Stimulated activated CD4-positive, alpha-beta T cell treated with anti-CD3 and anti-CD28 coated beads, TNF-alpha, amount 100 ng/mL, for 4 hours (primary cell): ENCODE results near the gene SMYD3.

Experiments
- DNase-seq, 3 experiments: peaks; one replicate each; pipeline ENCODE4 v3.0.0-alpha.2; 2020; ENCODE audit warnings: low read depth in 3 of 3

Gene SMYD3

GRCh38 chr1:246306415-246307037, 200.6 kb downstream of the SMYD3 start:
- no peak for DNase-seq

DNA sequence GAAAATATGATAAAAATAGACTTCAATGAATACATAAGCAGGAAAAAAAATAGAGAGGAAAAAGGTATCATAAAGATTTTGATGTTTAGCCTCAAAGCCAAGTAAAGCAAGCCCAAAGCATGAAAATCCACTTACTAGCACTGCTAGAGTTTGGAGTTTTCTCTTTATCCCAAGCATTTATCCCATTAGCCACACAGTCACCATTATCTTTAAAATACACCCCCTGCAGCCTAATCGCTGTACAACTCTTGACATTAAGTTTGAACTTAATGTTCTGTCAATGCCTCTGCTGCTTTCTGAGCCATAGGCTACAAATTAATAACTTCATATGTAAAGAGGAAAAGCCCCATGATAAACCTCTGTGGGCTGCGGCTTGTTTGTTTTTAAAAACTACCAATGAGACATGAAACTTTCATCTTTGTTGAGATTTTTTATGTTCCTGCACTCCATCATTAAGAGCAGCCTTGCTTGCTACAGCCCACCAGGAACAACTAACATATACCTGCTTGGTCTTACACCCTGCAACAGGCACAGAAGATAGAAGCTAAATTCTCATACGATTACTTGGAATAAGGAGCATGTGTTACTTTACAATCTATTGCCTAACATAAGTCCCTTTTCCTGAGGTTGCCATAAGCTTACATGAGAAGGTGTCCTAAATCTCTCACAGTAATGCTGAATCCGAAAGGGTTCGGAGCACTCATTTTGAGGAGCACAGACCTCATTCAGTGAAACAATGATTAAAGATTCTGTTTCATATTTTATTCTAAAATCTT, 202.4 kb downstream of the SMYD3 start:
- no peak for DNase-seq

DNA sequence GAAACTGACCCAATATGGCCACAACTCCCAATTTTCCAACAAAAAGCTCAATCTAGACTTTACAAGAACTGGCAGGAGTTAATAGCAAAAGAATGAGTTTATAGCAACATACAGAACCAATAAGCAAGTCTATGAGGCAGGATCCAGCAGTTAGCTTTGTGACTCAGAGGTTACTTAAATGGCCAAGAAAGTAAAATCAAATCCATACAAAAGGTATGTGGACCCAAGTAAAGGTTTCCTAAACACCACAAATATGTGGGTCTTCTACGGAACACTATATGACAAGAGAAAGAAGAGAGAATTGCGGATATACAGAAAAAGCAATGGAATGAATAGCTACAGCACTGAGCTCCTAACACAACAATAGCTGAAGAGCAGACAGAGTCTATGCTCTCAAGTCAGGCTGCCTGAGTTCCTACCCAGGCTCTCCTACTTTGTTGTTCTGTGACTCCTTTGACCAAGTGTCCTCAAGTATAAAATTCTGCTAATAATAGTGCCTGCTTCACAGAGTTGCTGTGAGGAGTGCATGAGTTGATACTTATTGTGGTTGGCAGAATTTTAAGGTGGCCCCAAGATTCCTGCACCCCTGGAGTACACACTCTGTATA, 204.3 kb downstream of the SMYD3 start:
- no peak for DNase-seq

DNA sequence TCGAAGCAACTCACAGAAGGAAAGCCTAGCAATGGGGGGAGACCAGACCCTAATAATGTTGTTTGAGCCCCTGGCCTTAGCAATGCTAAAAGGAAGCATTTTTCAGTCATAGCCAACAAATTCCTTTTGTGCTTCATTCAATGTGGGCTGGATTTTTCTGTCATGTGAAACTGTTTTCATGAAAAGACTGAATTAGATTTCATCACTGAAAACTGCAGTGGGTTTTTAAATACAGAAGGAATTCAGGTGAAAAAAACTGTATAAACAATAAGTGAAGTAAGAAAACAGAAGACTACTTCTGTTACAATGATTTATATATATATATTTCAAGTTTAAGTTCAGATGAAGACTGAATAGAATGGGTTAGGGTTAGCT, 204.8 kb downstream of the SMYD3 start:
- no peak for DNase-seq

DNA sequence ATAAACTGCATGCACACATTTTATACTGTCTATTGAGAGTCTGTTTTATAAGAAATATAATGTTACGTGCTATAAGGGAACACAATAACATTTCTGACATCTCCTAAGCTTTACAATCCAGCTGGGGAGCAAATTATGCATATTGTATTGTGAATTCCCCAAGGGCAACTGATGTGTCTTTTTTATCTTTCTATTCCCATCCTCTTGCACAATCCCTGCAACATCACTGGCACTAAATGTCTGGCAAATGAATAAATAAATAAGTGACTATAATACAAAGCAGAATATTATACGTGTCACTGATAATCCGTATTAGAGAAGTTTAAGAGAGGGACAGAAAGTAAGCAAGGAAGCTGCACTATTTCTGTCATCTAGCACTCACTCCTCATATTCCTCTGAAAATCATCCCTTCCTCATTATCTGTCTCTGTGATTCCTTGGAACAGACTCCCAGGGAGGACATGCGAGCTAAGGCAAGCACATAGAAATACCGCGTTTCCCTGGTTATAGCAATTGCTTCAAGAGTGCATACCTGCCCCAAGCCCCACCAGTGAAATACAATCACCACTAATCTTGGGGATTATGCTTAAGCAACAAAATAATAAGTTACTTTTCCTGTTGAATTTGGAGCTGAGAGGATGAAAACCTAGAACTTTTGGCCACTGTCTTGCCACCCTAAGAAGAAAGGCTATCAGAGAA, 205.4 kb downstream of the SMYD3 start:
- no peak for DNase-seq

- no peak for DNase-seq
These were observed 206.2 kb downstream of the SMYD3 start for GRCh38 chr1:246300626-246301549.

DNA sequence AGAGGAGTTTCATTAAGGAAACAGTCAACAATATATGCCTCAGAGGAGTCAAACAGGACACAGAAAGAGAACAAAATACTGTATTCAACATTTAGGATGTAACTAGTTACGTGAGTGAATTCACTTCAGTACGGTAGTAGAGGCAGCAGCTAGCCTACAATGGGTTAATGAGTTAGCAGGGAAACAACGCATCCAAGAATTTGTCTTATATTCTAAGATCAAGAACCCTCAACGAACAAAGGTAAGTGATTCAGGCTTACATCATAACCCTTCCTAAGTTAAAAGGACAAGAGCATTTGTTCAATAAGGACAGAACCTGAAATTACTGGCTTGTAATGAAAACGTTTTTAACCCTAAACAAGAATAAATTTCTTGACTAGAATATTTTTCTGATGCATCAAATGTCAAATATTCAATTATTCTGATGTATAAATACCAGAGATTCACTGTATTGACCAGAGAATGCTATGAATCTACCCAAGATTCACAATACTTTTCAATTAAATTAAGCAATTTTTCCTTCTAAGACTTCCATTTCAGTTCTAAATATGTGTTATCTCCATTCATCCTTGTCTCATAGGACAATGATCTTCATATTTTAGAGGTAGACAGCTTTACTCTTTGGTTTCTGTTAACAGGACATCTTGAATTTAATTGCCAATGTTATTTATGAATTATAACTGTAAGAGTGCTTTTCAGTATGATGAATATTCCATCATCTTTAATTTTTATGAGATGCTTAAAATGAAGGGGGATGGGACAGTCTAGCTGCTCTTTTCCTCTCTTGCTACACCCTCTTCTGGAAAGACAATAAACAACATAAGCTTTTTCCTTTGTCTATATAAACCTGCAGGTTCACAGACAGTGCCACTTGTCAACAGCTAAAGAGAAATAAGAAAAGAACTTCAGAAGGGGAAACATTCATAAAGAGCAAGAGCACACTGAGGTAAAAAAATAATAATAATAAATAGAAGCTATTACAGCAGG, 209.5 kb downstream of the SMYD3 start:
- DNase-seq, result no peak

DNA sequence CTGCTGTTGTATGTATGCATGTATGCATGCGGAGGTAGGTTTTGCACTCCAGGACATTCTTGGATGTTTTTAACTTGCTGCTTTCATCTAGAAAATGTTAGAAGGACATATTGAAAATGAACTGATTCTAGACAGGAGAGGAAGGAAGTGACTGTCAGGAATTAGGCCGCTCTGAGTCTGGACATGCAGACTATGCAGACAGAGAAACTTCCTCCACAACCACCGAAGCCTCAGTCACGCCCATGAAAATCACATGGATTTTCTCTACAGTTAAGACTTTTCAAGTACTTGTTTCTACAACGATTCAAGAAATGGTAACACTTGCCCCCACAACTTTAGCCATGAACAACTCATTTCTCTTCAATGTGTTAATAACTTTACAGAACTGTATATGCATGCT, 211.1 kb downstream of the SMYD3 start:
- no peak for DNase-seq

- no peak for DNase-seq
These were observed 211.7 kb downstream of the SMYD3 start for GRCh38 chr1:246295340-246295739.

GRCh38 chr1:246294263-246294662, 212.8 kb downstream of the SMYD3 start:
- no peak for DNase-seq

DNA sequence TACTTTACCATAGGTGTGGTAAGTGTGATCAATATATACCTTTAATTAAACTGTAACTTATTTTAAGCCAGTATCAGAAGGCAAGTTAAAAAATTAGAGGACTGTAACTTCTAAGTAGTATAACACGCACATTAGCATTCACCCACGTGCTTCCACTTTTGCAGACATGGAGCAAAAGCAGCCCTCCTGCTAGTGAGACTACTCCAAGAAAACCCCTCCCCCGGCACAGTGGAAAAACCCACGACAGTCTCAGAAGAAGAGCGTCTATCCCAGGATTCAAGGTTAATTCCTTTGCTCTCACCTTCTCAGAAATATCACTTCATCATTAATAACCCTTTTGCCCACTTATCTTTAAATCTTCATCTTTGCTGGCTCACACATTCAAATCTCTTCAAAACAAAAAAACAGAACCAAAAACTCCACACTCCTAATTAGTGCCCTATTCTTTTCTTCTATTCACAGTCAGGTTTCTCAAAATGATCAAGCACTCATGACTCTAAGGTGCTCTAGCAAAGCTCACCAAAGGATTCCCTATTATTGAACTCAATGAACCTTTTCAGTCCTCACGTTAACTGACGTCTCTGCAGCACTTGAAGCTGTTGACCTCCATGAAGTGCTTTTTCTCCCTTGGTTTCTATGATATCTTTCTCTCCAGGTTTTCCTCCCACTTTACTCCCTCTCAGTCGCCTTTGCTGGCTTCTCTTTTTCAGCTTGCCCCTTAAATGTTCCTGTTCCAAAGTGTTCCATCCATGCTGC, 213.5 kb downstream of the SMYD3 start:
- DNase-seq, result no peak

- no peak for DNase-seq
These were observed 214.5 kb downstream of the SMYD3 start for GRCh38 chr1:246292571-246292970.

GRCh38 chr1:246291127-246291526, 216.0 kb downstream of the SMYD3 start:
- no peak for DNase-seq

DNA sequence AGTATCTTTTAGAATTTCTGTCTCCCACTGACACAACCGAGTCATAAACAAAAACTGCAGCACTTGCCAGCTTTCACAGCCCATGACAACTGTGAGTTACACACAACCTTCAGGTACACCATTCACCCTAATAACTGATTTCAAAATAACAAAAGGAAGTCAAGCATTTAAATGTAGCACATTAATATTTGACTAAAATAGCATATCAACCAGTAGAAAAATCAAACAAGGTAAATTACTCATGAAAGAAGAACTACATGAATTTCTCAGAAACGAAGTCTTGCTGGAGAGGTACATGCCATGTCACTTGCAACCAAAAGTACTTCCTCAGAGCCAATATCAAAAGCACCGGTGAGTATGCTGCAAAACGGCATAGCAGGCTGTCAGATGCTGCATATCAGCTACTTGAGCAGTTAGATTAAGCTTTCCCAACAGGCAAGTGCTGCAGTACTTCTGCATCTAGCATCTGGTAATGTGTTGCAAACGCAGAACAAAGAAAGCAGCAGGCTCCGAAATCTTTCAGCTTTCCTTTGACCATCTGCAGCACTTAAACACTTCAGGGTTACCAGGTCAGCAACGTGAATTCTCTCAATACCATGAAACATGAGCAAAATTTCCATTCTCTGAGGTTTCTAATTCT, 223.2 kb downstream of the SMYD3 start:
- no peak for DNase-seq

DNA sequence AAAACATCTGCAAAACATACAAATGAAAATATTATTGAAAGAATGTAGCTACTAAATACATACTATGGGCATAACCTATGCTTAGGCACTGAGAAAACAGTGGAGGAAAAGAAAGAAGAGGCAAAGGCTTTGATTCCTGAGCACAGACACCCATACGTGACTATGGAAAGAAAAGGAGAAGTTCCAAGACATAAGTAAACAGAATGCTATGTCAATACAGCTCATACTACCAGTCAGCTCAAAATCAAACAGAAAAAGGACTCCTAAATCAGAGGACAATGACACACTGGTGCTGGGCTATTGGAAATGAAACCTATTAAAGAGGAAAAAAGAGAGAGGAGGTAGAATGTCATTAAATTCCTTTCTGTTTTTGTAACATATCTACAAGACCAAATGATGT, 225.4 kb downstream of the SMYD3 start:
- no peak for DNase-seq

DNA sequence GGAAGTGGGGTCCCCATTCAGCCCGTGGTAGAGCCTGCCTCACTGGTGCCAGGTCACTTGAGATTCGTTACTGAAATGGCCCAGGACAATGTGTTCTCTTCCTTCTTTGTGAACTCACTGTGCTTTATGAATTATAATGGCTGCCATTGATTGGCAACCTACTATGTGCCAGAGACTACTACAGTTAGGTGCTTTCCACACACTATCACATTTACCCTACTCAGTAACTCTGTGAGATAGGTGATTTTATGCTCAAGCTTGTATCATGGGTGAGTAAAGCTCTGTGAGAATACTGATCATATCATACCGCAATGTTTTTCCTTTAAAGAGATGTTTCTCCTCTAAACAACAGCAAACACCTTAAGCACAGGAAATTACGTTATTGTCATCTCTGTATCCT, 225.9 kb downstream of the SMYD3 start:
- DNase-seq, result no peak

GRCh38 chr1:246280551-246280950, 226.5 kb downstream of the SMYD3 start:
- DNase-seq, result no peak

DNA sequence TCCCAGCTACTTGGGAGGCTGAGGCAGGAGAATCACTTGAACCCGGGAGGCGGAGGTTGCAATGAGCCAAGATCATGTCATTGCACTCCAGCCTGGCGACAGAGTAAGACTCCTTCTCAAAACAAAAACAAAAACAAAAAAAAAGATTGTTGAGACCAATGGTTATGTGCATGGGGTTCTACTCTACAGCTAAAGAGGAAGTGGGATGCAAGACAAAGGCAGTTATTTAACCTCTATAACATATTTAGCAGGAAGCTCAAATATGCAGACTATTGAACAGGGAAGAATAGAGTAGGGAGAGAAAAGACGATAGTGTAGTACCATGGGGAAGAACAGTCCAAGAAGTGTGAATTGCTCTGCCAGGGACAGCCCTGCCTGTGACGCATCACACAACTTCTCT, 227.7 kb downstream of the SMYD3 start:
- no peak for DNase-seq

GRCh38 chr1:246278371-246278770, 228.7 kb downstream of the SMYD3 start:
- DNase-seq, result no peak
